Vagina (tissue), 2 donors: ENCODE data around the gene ISG20.

Source experiments
- CTCF ChIP-seq, 3 experiments: fragments of 450-650 bp in 2 of 3; fragments of 200-600 bp in 1 of 3; sonication (generic) in 1 of 3; IDR thresholded peaks; one replicate each; pipeline ENCODE4 v1.5.1; 2017 to 2019; ENCODE audit warnings: antibody characterized with exemption in 3 of 3, mild to moderate bottlenecking in 2 of 3, moderate library complexity in 2 of 3
- POLR2A ChIP-seq, 2 donors: fragments of 450-650 bp; IDR thresholded peaks; one replicate each; pipeline ENCODE4 v1.6.1; 2017; ENCODE audit warnings: antibody characterized with exemption in 2 of 2, mild to moderate bottlenecking in 2 of 2, moderate library complexity in 2 of 2
- POLR2AphosphoS5 ChIP-seq, 2 donors: sonication (generic); formaldehyde crosslinking; IDR thresholded peaks; one replicate each; pipeline ENCODE4 v1.9.0; 2017; ENCODE audit warnings: antibody characterized with exemption in 2 of 2, mild to moderate bottlenecking in 2 of 2, low read depth in 1 of 2; ENCODE audit not compliant: insufficient read depth in 1 of 2

- no peak for TF ChIP-seq POLR2A (IDR thresholded peaks at IDR 0.05)
- no peak for TF ChIP-seq CTCF (IDR thresholded peaks at IDR 0.05)
- no peak for TF ChIP-seq POLR2AphosphoS5 (IDR thresholded peaks at IDR 0.05; ENCODE audit: insufficient read depth in 1 of 2, low read depth in 1 of 2)
These were observed 49.6 kb downstream of the ISG20 start for GRCh38 chr15:88688394-88688933.
